Hypothalamus (tissue), 51 donors: ENCODE data around the gene RBM46.
A peak's percentile ranks its signal among the peaks of the same experiment; 100 is the strongest.
"Not testable (repeated sequence)": the region's sequence is repeated elsewhere in the genome, so short reads cannot be mapped to it uniquely, and the experiment has no call there.

Experiments
- DNase-seq, 51 donors: peaks; one replicate each; lab custom pipeline; 2025; lab: John Stamatoyannopoulos, UW

Gene RBM46

DNA sequence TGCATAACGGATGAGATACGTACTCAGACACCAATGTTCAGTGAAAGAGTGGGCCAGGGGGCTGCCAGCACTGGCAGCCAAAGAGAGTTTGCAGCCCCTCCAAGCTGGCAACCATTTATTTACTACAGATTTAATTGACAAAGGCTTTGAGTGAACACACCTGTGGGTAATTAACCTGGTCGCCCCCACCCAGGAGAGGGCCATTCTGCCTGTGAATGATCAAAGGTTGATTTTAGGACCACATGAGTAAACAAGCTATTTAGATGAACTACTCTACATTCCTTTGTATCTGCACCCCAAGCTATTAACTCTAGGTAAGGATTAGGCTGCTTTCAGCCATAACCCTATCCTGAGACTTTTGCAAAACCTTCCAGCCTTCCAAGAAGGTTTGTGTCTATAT, 55.0 kb downstream of the RBM46 start:
- DNase-seq, result no peak

- DNase-seq, result peak in 1 of 51 donors; percentile 1
These were observed 55.4 kb downstream of the RBM46 start for GRCh38 chr4:154836513-154836912.

DNA sequence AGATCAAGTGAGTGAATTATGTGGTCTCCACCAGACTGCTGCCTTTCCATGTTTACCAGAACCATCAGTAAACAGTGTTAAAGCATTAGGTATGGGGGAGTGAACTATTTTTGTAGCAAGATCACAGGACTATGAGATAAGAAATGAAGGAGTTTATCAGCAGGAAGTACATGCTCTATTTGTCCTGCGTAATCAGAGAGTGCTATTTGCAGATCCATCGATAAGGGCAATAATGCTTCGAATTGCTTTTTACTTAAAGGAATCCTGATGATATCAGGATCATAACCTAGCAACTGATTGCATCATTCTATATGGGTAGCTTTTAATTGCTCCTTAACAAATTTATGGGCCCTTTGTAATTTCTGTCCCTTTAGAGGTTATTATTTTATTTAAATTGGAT, 57.1 kb downstream of the RBM46 start:
- no peak for DNase-seq

- DNase-seq, result no peak
These were observed 57.6 kb downstream of the RBM46 start for GRCh38 chr4:154838694-154839093.

DNA sequence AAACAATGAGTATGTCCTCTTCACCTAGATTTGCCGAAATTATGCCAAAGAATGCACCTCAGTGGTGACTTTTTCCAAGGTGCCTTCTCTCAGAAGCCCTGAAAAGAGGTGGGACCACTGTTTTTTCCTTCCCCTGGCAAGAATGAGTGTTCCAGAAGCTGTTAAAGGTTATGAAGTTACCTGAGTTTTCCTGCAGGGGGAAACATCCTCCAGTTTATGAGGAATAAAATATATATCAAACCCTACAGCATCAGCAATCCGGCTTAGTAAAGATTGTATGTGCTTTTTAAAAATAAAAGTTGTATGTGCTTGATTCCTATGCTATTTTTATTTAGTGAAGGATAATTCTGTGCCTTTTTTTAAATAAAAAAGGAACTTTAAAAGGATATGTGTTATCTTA, 73.3 kb downstream of the RBM46 start:
- DNase-seq, result no peak

DNA sequence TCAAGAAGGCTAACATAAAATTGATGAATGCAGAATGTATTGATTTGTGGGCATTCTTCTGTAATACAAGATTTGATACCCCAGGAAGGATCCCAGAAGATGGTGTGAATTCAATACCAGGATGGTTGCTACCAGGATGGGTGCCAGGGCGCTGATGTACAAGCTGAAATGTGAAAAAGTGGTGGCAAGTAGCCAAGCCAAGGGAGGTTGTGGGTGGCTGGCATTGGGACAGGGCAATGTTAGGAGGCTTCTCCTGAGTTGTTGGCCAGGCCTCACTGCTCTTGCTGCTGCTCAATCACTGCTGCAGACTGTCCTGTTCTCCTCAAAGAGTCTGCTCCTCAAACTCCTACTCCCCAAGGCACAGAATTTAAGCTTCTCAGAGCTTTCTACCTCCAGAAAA, 77.1 kb downstream of the RBM46 start:
- no peak for DNase-seq

GRCh38 chr4:154868414-154869194, 87.5 kb downstream of the RBM46 start:
- DNase-seq, result no peak

DNA sequence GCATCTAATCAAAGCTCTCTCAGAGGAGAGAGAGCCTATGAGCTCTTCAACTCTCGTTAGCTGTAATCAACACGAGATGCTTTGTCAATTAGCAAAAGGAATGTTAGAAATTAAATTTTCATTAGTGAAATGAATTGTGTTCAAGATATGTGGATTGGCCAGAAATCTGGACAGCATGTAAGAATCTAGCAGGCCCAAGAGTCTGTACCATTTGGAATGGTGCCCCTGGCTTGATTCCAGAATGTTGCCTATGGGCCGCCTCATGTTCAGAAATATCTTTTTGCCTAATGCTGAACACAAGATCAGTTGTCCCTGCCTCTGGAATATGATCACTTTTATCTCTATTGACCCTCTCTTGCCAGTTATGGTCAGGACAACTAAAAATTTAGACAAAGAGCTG, 88.2 kb downstream of the RBM46 start:
- DNase-seq, result no peak

GRCh38 chr4:154872198-154872597, 91.1 kb downstream of the RBM46 start:
- DNase-seq, result no peak

DNA sequence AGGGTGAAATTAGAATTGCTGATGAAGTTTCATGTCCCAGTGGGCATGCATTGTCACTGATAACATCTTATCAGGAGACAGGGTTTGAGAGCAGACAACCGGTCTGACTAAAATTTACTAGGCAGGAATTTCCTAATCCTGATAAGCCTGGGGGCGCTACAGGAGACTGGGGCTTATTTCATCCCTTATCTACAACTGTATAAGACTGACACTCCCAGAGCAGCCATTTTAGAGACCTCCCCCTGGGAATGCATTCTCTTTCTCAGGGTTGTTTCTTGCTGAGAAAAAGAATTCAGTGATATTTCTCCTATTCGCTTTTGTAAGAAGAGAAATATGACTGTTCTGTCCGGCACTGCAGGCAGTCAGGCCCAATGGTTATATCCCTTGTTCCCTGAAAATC, 93.0 kb downstream of the RBM46 start:
- not testable (repeated sequence) for DNase-seq

- no peak for DNase-seq
These were observed 96.2 kb downstream of the RBM46 start for GRCh38 chr4:154877110-154877760.
